ENCODE measurements around the gene CXCR5. TPM values are rescaled to one million over a fixed set of nuclear protein-coding genes. Genes with fewer than 3 reads are reported as not detected.

CXCR5 gene
- total RNA-seq, 2 experiments from 2014 or later = 25.6 to 26.1 TPM

GRCh38 chr11:118881228-118881627, 2.5 kb upstream of the CXCR5 start:
- no peaks in the 10 kb centered on the region for H3K9me3 Mint-ChIP-seq
- peaks cover 91% of the 10 kb centered on the region for H3K4me1 Mint-ChIP-seq (ENCODE audit: low read depth)
- peak overlapping the region; percentile 99 for H3K27ac Mint-ChIP-seq
- H3K4me3 Mint-ChIP-seq = peak overlapping the region; percentile 19
- CTCF ChIA-PET = interaction anchor here (0.7 to 4.2 kb wide), 3 partner anchors 14 to 191 kb away, joined by 3 to 76 read pairs (median 5); partner anchors contain the start of gene DDX6
- H3K27me3 Mint-ChIP-seq (ENCODE audit: low read depth) = no peaks in the 10 kb centered on the region
- peaks cover 25% of the 10 kb centered on the region for H3K36me3 Mint-ChIP-seq (ENCODE audit: low read depth)
- no peak for DNase-seq
- intact Hi-C loops (cut with micrococcal nuclease) = no loop called here

GRCh38 chr11:118882491-118882890, 1.2 kb upstream of the CXCR5 start:
- peaks cover 85% of the 10 kb centered on the region for H3K4me1 Mint-ChIP-seq (ENCODE audit: low read depth)
- H3K36me3 Mint-ChIP-seq (ENCODE audit: low read depth) = peaks cover 29% of the 10 kb centered on the region
- CTCF ChIA-PET = interaction anchor here (1.4 to 4.2 kb wide), 7 partner anchors 10 to 193 kb away, joined by 3 to 76 read pairs (median 9); partner anchors contain the start of gene DDX6
- peak; percentile 62 for DNase-seq
- intact Hi-C loops (cut with micrococcal nuclease) = no loop called here
- H3K27ac Mint-ChIP-seq = peak overlapping the region; percentile 99
- peak overlapping the region; percentile 83 for H3K4me3 Mint-ChIP-seq
- H3K27me3 Mint-ChIP-seq (ENCODE audit: low read depth) = no peaks in the 10 kb centered on the region
- H3K9me3 Mint-ChIP-seq = no peaks in the 10 kb centered on the region

GRCh38 chr11:118883004-118883367, 706 bp upstream of the CXCR5 start:
- Mint-ChIP-seq H3K27me3 (ENCODE audit: low read depth) (no peaks in the 10 kb centered on the region), H3K27ac (peak overlapping the region; percentile 99), H3K4me3 (peak overlapping the region; percentile 83), H3K9me3 (no peaks in the 10 kb centered on the region), H3K36me3 (ENCODE audit: low read depth) (peaks cover 31% of the 10 kb centered on the region), H3K4me1 (ENCODE audit: low read depth) (peaks cover 84% of the 10 kb centered on the region)
- DNase-seq = no peak
- CTCF ChIA-PET = interaction anchor here (0.7 to 4.2 kb wide), 12 partner anchors 10 to 193 kb away, joined by 3 to 76 read pairs (median 7); partner anchors contain the start of gene DDX6
- intact Hi-C loops (cut with micrococcal nuclease) = loop anchor here (1.0 kb wide), 7 partner anchors 9 to 193 kb away; no protein-coding TSS in a partner anchor

- peak overlapping the region; percentile 83 for H3K4me3 Mint-ChIP-seq
- no peaks in the 10 kb centered on the region for H3K9me3 Mint-ChIP-seq
- H3K36me3 Mint-ChIP-seq (ENCODE audit: low read depth) = peaks cover 40% of the 10 kb centered on the region
- DNase-seq = no peak
- CTCF ChIA-PET = interaction anchor here (0.6 to 4.2 kb wide), 8 partner anchors 10 to 195 kb away, joined by 3 to 76 read pairs (median 8); partner anchors contain the start of gene DDX6
- peak overlapping the region; percentile 99 for H3K27ac Mint-ChIP-seq
- intact Hi-C loops (cut with micrococcal nuclease) = no loop called here
- no peaks in the 10 kb centered on the region for H3K27me3 Mint-ChIP-seq (ENCODE audit: low read depth)
- peaks cover 84% of the 10 kb centered on the region for H3K4me1 Mint-ChIP-seq (ENCODE audit: low read depth)
Measured at GRCh38 chr11:118884875-118885274, 1.2 kb downstream of the CXCR5 start.

GRCh38 chr11:118885319-118885718, 1.6 kb downstream of the CXCR5 start:
- peaks cover 85% of the 10 kb centered on the region for H3K4me1 Mint-ChIP-seq (ENCODE audit: low read depth)

GRCh38 chr11:118885831-118886565, 2.3 kb downstream of the CXCR5 start:
- CTCF ChIA-PET = interaction anchor here (2.9 kb wide), 1 partner anchor 196 kb away, joined by 7 read pairs; no protein-coding TSS in a partner anchor
- intact Hi-C loops (cut with micrococcal nuclease) = no loop called here
- peak overlapping the region; percentile 61 for H3K4me3 Mint-ChIP-seq
- H3K4me1 Mint-ChIP-seq (ENCODE audit: low read depth) = peaks cover 84% of the 10 kb centered on the region
- H3K27ac Mint-ChIP-seq = peak overlapping the region; percentile 67
- H3K36me3 Mint-ChIP-seq (ENCODE audit: low read depth) = peaks cover 43% of the 10 kb centered on the region
- no peaks in the 10 kb centered on the region for H3K27me3 Mint-ChIP-seq (ENCODE audit: low read depth)
- no peak for DNase-seq
- no peaks in the 10 kb centered on the region for H3K9me3 Mint-ChIP-seq

More at GRCh38 chr11:118885319-118885718, 1.6 kb downstream of the CXCR5 start:
- peaks cover 40% of the 10 kb centered on the region for H3K36me3 Mint-ChIP-seq (ENCODE audit: low read depth)
- CTCF ChIA-PET = interaction anchor here (0.6 to 2.9 kb wide), 3 partner anchors 15 to 195 kb away, joined by 3 to 11 read pairs (median 7); no protein-coding TSS in a partner anchor
- no peak for DNase-seq
- H3K27ac Mint-ChIP-seq = peak overlapping the region; percentile 67
- H3K27me3 Mint-ChIP-seq (ENCODE audit: low read depth) = no peaks in the 10 kb centered on the region
- intact Hi-C loops (cut with micrococcal nuclease) = no loop called here
- H3K9me3 Mint-ChIP-seq = no peaks in the 10 kb centered on the region
- H3K4me3 Mint-ChIP-seq = peak overlapping the region; percentile 83

GRCh38 chr11:118886681-118887111, 3.0 kb downstream of the CXCR5 start:
- H3K36me3 Mint-ChIP-seq (ENCODE audit: low read depth) = peaks cover 43% of the 10 kb centered on the region
- H3K4me3 Mint-ChIP-seq = peak overlapping the region; percentile 26
- intact Hi-C loops (cut with micrococcal nuclease) = no loop called here

GRCh38 chr11:118887206-118887605, 3.5 kb downstream of the CXCR5 start:
- DNase-seq = no peak
- Mint-ChIP-seq H3K4me3 (no peak overlapping the region), H3K27me3 (ENCODE audit: low read depth) (no peaks in the 10 kb centered on the region), H3K9me3 (no peaks in the 10 kb centered on the region), H3K27ac (peak overlapping the region; percentile 5), H3K36me3 (ENCODE audit: low read depth) (peaks cover 45% of the 10 kb centered on the region), H3K4me1 (ENCODE audit: low read depth) (peaks cover 83% of the 10 kb centered on the region)
- CTCF ChIA-PET = interaction anchor here (2.9 kb wide), 1 partner anchor 197 kb away, joined by 7 read pairs; no protein-coding TSS in a partner anchor
- intact Hi-C loops (cut with micrococcal nuclease) = no loop called here

More at GRCh38 chr11:118886681-118887111, 3.0 kb downstream of the CXCR5 start:
- CTCF ChIA-PET = interaction anchor here (2.9 kb wide), 1 partner anchor 197 kb away, joined by 7 read pairs; no protein-coding TSS in a partner anchor
- Mint-ChIP-seq H3K27ac (no peak overlapping the region), H3K9me3 (no peaks in the 10 kb centered on the region), H3K27me3 (ENCODE audit: low read depth) (no peaks in the 10 kb centered on the region), H3K4me1 (ENCODE audit: low read depth) (peaks cover 82% of the 10 kb centered on the region)
- no peak for DNase-seq

- no peak overlapping the region for H3K27ac Mint-ChIP-seq
- H3K4me1 Mint-ChIP-seq (ENCODE audit: low read depth) = peaks cover 83% of the 10 kb centered on the region
- CTCF ChIA-PET = interaction anchor here (1.0 to 1.2 kb wide), 2 partner anchors 9 to 30 kb away, joined by 3 to 4 read pairs; no protein-coding TSS in a partner anchor
Measured at GRCh38 chr11:118888398-118888797, 4.7 kb downstream of the CXCR5 start.

GRCh38 chr11:118889797-118890196, 6.1 kb downstream of the CXCR5 start:
- no peak for DNase-seq
- intact Hi-C loops (cut with micrococcal nuclease) = no loop called here
- H3K4me1 Mint-ChIP-seq (ENCODE audit: low read depth) = peaks cover 83% of the 10 kb centered on the region
- CTCF ChIA-PET = no interaction called here
- no peak overlapping the region for H3K27ac Mint-ChIP-seq
- H3K36me3 Mint-ChIP-seq (ENCODE audit: low read depth) = peaks cover 47% of the 10 kb centered on the region
- H3K4me3 Mint-ChIP-seq = no peak overlapping the region
- no peaks in the 10 kb centered on the region for H3K27me3 Mint-ChIP-seq (ENCODE audit: low read depth)
- H3K9me3 Mint-ChIP-seq = no peaks in the 10 kb centered on the region

More at GRCh38 chr11:118888398-118888797, 4.7 kb downstream of the CXCR5 start:
- Mint-ChIP-seq H3K27me3 (ENCODE audit: low read depth) (no peaks in the 10 kb centered on the region), H3K9me3 (no peaks in the 10 kb centered on the region), H3K4me3 (no peak overlapping the region), H3K36me3 (ENCODE audit: low read depth) (peaks cover 46% of the 10 kb centered on the region)
- intact Hi-C loops (cut with micrococcal nuclease) = no loop called here
- DNase-seq = no peak

- CTCF ChIA-PET = interaction anchor here (1.8 to 2.8 kb wide), 2 partner anchors 9 to 101 kb away, joined by 6 to 9 read pairs; partner anchors contain the start of genes CXCR5 and DDX6
- H3K36me3 Mint-ChIP-seq (ENCODE audit: low read depth) = peaks cover 42% of the 10 kb centered on the region
- H3K4me3 Mint-ChIP-seq = peak overlapping the region; percentile 55
- peak overlapping the region; percentile 82 for H3K27ac Mint-ChIP-seq
- H3K27me3 Mint-ChIP-seq (ENCODE audit: low read depth) = no peaks in the 10 kb centered on the region
- intact Hi-C loops (cut with micrococcal nuclease) = loop anchor here (1.0 to 2.0 kb wide), 2 partner anchors 9 to 16 kb away; partner anchors contain the start of gene CXCR5
- H3K9me3 Mint-ChIP-seq = no peaks in the 10 kb centered on the region
- peaks cover 94% of the 10 kb centered on the region for H3K4me1 Mint-ChIP-seq (ENCODE audit: low read depth)
- DNase-seq = peak; percentile 86
Measured at GRCh38 chr11:118892514-118892913, 8.8 kb downstream of the CXCR5 start.

GRCh38 chr11:118892964-118893363, 9.3 kb downstream of the CXCR5 start:
- H3K27me3 Mint-ChIP-seq (ENCODE audit: low read depth) = no peaks in the 10 kb centered on the region
- CTCF ChIA-PET = interaction anchor here (1.8 to 2.8 kb wide), 2 partner anchors 10 to 101 kb away, joined by 6 to 9 read pairs; partner anchors contain the start of genes CXCR5 and DDX6
- H3K9me3 Mint-ChIP-seq = no peaks in the 10 kb centered on the region
- DNase-seq = no peak
- peak overlapping the region; percentile 55 for H3K4me3 Mint-ChIP-seq
- intact Hi-C loops (cut with micrococcal nuclease) = loop anchor here (1.0 to 2.0 kb wide), 2 partner anchors 10 to 16 kb away; partner anchors contain the start of gene CXCR5
- H3K4me1 Mint-ChIP-seq (ENCODE audit: low read depth) = peaks cover 94% of the 10 kb centered on the region
- H3K27ac Mint-ChIP-seq = peak overlapping the region; percentile 82
- H3K36me3 Mint-ChIP-seq (ENCODE audit: low read depth) = peaks cover 40% of the 10 kb centered on the region
